A549 (cell line): ENCODE results near the gene TUT4. TPM values are rescaled to one million over a fixed set of nuclear protein-coding genes. Genes with fewer than 3 reads are reported as not detected.

Source experiments
- ATAC-seq, 2 experiments: fragments of 200-7000 bp in 1 of 2; fragments of >200 bp in 1 of 2; cut with Nextera tagmentation in 1 of 2; cut with Tn5 transposase in 1 of 2; 3 replicates each; pipeline versions ENCODE4 v1.8.0 to v1.9.1; 2018 to 2020; ENCODE audit warnings: mild to moderate bottlenecking in 1 of 2, moderate library complexity in 1 of 2
- CTCF ChIA-PET: fragments of 300-600 bp; sonication (Branson Sonifier 250); formaldehyde crosslinking; extraction: SDS; loops from one replicate; lab custom pipeline; 2021; ENCODE audit warnings: antibody characterized with exemption, inconsistent platforms; lab: Yijun Ruan, JAX
- POLR2A ChIA-PET: fragments of 350-600 bp; formaldehyde crosslinking; extraction: SDS; loops from one replicate; lab custom pipeline; 2021; ENCODE audit warnings: antibody characterized with exemption, inconsistent platforms; lab: Yijun Ruan, JAX
- DNase-seq, 2 experiments: peaks; one replicate each; pipeline versions ENCODE4 v3.0.0 to v3.0.0-alpha.2; 2011 to 2016; ENCODE audit warnings: low read depth in 1 of 2, low spot score in 1 of 2
- FAIRE-seq: peaks from 2 replicates; lab custom pipeline; 2011; peaks lifted over from hg19 to GRCh38; lab: Jason Lieb, UNC
- H3K27ac ChIP-seq, 2 experiments: fragments of >200 bp; sonication (Bioruptor Twin); formaldehyde crosslinking; 3 replicates each; pipeline ENCODE4 v1.5.1; 2016 to 2017
- H3K4me1 ChIP-seq: fragments of >200 bp; sonication (Bioruptor Twin); formaldehyde crosslinking; 3 replicates; pipeline ENCODE4 v1.6.1; 2016
- H3K4me2 ChIP-seq: fragments of >200 bp; sonication (Bioruptor Twin); formaldehyde crosslinking; 3 replicates; pipeline ENCODE4 v1.6.1; 2016
- H3K4me3 ChIP-seq: fragments of >200 bp; sonication (Bioruptor Twin); formaldehyde crosslinking; 3 replicates; pipeline ENCODE4 v1.5.1; 2016
- H3K9me3 ChIP-seq: fragments of >200 bp; sonication (Bioruptor Twin); formaldehyde crosslinking; 3 replicates; pipeline ENCODE4 v1.6.1; 2016
- CBX2 ChIP-seq: fragments of 200-600 bp; sonication (generic); IDR thresholded peaks from 2 replicates; pipeline ENCODE4 v1.6.1; 2016; ENCODE audit warnings: low read depth, mild to moderate bottlenecking, borderline replicate concordance
- CEBPB ChIP-seq, 2 experiments: fragments of >200 bp in 1 of 2; sonication (Bioruptor Twin) in 1 of 2; formaldehyde crosslinking in 1 of 2; IDR thresholded peaks; 2 replicates each; pipeline ENCODE4 v1.6.1; 2012 to 2016
- GATA3 ChIP-seq: IDR thresholded peaks from 2 replicates; pipeline ENCODE4 v1.6.1; 2012; ENCODE audit warnings: borderline replicate concordance
- HEYL ChIP-seq: fragments of 250-450 bp; sonication (Bioruptor Pico); IDR thresholded peaks from 2 replicates; pipeline ENCODE4 v1.8.0; 2021; ENCODE audit warnings: mild to moderate bottlenecking, moderate library complexity
- HOXB5 ChIP-seq: fragments of 250-450 bp; sonication (Bioruptor Pico); IDR thresholded peaks from 2 replicates; pipeline ENCODE4 v1.5.0; 2020; ENCODE audit warnings: mild to moderate bottlenecking, moderate library complexity
- JUN ChIP-seq, 2 experiments: fragments of >200 bp; sonication (Bioruptor Twin); formaldehyde crosslinking; IDR thresholded peaks; 2 replicates in 1 of 2; 3 replicates in 1 of 2; pipeline ENCODE4 v1.6.1; 2016 to 2017
- KDM5A ChIP-seq: fragments of 200-600 bp; sonication (generic); IDR thresholded peaks from 2 replicates; pipeline ENCODE4 v1.6.1; 2016; ENCODE audit warnings: antibody characterized with exemption, mild to moderate bottlenecking
- MAZ ChIP-seq: fragments of 150-350 bp; IDR thresholded peaks from 2 replicates; pipeline ENCODE4 v1.6.1; 2014; ENCODE audit warnings: antibody characterized with exemption, low read depth, low read length, borderline replicate concordance
- PHF8 ChIP-seq: fragments of 200-600 bp; sonication (generic); IDR thresholded peaks from 2 replicates; pipeline ENCODE4 v1.6.1; 2016; ENCODE audit warnings: low read depth, mild to moderate bottlenecking, antibody characterized with exemption, moderate library complexity, borderline replicate concordance
- POLR2A ChIP-seq: IDR thresholded peaks from 2 replicates; pipeline ENCODE4 v1.6.1; 2012; ENCODE audit warnings: mild to moderate bottlenecking, low read length
- RCOR1 ChIP-seq: fragments of 150-350 bp; IDR thresholded peaks from 2 replicates; pipeline ENCODE4 v1.6.1; 2014; ENCODE audit warnings: antibody characterized with exemption, low read length, low read depth
- RFX5 ChIP-seq: fragments of 450-650 bp; IDR thresholded peaks from 2 replicates; pipeline ENCODE4 v1.7.1; 2014; ENCODE audit warnings: antibody characterized with exemption, mild to moderate bottlenecking, moderate library complexity
- SMC3 ChIP-seq: fragments of >200 bp; sonication (Bioruptor Twin); formaldehyde crosslinking; IDR thresholded peaks from 3 replicates; pipeline ENCODE4 v1.6.1; 2018; ENCODE audit warnings: inconsistent platforms
- ZSCAN20 ChIP-seq: fragments of 250-450 bp; sonication (Bioruptor Pico); IDR thresholded peaks from 2 replicates; pipeline ENCODE4 v1.8.0; 2022; ENCODE audit warnings: mild to moderate bottlenecking, moderate library complexity
- WGBS: methylation state at CpG from one replicate; pipeline ENCODE4 v1.1.6; 2017; ENCODE audit errors: missing lambda C conversion rate; 5-methylcytosine and 5-hydroxymethylcytosine counted together
- polyA plus RNA-seq, 4 experiments: library from polyadenylated mRNA; depleted of rRNA in 3 of 4; stranded (reverse); fragments of >200 nt; fragmentation: RNase III in 1 of 4; extraction: RNeasy Plus Mini Kit Qiagen cat#74134 plus additional on column Dnase treatment in 1 of 4; gene quantifications; 2 replicates in 3 of 4; 3 replicates in 1 of 4; pipeline ENCODE4 v1.2.3, GENCODE V29; 2011 to 2017
- TF ChIP-seq, protein P1 (sequence below): fragments of >200 bp; sonication (Bioruptor Twin); formaldehyde crosslinking; IDR thresholded peaks from 3 replicates; pipeline ENCODE4 v1.6.1; 2016
- TF ChIP-seq, protein P2 (sequence below): fragments of 450-650 bp; IDR thresholded peaks from 2 replicates; pipeline ENCODE4 v1.6.1; 2014; ENCODE audit warnings: antibody characterized with exemption
- TF ChIP-seq, protein P3 (sequence below): IDR thresholded peaks from 2 replicates; pipeline ENCODE4 v1.6.1; 2012

Gene TUT4
- polyA plus RNA-seq, 2 of the 4 experiments (the other 2 are of a cell fraction): 25.3 to 34.1 TPM

DNA sequence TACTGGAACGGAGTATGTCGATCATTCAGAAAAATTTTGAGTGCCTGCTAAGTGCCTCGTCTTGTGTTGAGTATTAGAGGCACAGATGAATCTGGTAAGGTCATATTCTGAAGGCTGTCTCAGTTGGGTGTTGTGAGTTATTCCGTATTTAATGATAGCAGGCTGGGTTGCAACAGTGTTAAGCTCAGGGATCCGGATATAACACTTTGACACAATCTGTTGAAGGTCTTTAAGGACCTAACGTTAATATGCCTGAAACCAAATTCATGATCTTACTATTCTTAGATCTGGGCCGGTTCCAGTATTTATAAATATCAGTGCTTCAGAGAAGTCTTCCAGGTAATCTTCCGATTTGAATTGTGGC lies 147.9 kb downstream of the TUT4 start:
- H3K9me3 ChIP-seq: no peaks in the 10 kb centered on the region
- ChIA-PET CTCF (interaction anchor here (0.9 to 1.6 kb wide), 3 partner anchors 13 to 281 kb away, joined by 3 to 4 read pairs (median 3); no protein-coding TSS in a partner anchor), POLR2A (interaction anchor here (0.6 to 1.7 kb wide), 7 partner anchors 38 to 437 kb away, joined by 3 to 10 read pairs (median 4); partner anchors contain the start of genes TUT4 and ZYG11A)
- DNase-seq: no peak
- WGBS: 0% methylated on average over 6 of the region's 8 CpGs
- H3K4me2 ChIP-seq: peak overlapping the region; percentile 93
- FAIRE-seq: no peak
- peaks cover 21% of the 10 kb centered on the region; the same call in 2 of the 3 replicates for H3K4me1 ChIP-seq
- TF ChIP-seq ZSCAN20 (no peak), POLR2A (no peak), RFX5 (no peak), HOXB5 (CRISPR knock-in tag) (no peak), GATA3 (no peak), HEYL (CRISPR knock-in tag) (no peak), MAZ (no peak), RCOR1 (no peak)
- TF ChIP-seq, protein P1, sequence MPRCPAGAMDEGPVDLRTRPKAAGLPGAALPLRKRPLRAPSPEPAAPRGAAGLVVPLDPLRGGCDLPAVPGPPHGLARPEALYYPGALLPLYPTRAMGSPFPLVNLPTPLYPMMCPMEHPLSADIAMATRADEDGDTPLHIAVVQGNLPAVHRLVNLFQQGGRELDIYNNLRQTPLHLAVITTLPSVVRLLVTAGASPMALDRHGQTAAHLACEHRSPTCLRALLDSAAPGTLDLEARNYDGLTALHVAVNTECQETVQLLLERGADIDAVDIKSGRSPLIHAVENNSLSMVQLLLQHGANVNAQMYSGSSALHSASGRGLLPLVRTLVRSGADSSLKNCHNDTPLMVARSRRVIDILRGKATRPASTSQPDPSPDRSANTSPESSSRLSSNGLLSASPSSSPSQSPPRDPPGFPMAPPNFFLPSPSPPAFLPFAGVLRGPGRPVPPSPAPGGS: no peak
- peak overlapping the region; percentile 93 to 94 for H3K27ac ChIP-seq
- ATAC-seq: no peak
- peak overlapping the region; percentile 93 for H3K4me3 ChIP-seq

DNA sequence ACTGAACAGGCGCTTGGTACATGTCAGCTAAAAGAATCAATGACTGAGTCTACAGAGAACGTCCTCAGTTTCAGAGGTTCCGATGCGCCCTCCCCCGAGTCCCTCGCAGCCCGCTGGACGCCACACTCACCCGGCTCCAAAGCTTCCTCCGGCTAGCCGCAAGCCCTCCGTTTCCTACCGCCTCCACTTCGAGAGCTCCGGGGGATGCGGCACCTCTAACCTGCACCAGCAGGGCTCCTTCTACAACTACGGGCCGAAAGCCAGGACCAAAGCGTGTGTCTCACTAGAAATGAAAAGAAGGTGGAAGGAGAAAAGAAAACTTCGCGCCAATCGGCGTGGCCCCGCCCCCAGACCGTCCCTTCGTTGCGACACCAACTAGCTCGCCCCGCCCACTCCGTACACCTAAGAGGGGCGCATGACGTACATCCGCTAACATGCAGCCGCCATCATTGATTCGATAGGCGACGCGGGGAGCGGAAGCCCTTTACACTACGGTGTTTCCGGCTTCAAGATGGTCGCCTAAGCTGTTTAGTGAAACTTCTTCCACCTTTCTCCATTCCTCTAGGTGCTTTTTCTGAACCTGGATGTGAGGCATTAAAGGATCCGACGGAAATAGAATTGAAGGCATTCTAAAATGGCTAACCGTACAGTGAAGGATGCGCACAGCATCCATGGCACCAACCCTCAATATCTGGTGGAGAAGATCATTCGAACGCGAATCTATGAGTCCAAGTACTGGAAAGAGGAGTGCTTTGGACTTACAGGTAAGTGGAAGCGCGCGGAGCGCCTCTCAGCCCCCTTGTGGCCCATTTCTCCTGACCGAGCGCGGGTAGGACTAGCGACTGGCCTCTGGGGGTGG lies 148.5 kb downstream of the TUT4 start, which contains the start of the genes ORC1 and PRPF38A:
ORC1 (minus strand) TSS at position 308 of the 859 bp plus-strand sequence. CDS start 2,200 bp downstream, outside the sequence.
PRPF38A (plus strand) TSS at position 487 of the 859 bp plus-strand sequence; CDS start at position 635, 148 bp downstream.
- H3K4me3 ChIP-seq: peak within 1 kb of the TSS; percentile 93
- peak; percentile 85 to 95 for DNase-seq
- ATAC-seq: peak; percentile 93 to 96
- peak within 1 kb of the TSS; percentile 93 to 94 for H3K27ac ChIP-seq
- no peaks in the 10 kb centered on the region for H3K9me3 ChIP-seq
- peaks cover 21% of the 10 kb centered on the region; the same call in 2 of the 3 replicates for H3K4me1 ChIP-seq
- ChIA-PET POLR2A (interaction anchor here (0.5 to 1.7 kb wide), 9 partner anchors 37 to 507 kb away, joined by 3 to 10 read pairs (median 4); partner anchors contain the start of genes TUT4 and ZYG11A), CTCF (interaction anchor here (0.9 to 1.6 kb wide), 4 partner anchors 11 to 282 kb away, joined by 3 to 4 read pairs (median 3); partner anchors contain the start of gene CC2D1B)
- peak within 1 kb of the TSS; percentile 94 for H3K4me2 ChIP-seq
- WGBS: under 1% methylated on average over 39 of the region's 57 CpGs
- no peak for FAIRE-seq
- peak; percentile 84 for TF ChIP-seq KDM5A
- TF ChIP-seq, protein P2, sequence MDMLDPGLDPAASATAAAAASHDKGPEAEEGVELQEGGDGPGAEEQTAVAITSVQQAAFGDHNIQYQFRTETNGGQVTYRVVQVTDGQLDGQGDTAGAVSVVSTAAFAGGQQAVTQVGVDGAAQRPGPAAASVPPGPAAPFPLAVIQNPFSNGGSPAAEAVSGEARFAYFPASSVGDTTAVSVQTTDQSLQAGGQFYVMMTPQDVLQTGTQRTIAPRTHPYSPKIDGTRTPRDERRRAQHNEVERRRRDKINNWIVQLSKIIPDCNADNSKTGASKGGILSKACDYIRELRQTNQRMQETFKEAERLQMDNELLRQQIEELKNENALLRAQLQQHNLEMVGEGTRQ: no peak
- TF ChIP-seq PHF8: peak; percentile 73
- TF ChIP-seq CBX2: no peak
- peak; percentile 83 to 97 for TF ChIP-seq CEBPB (IDR thresholded peaks at IDR 0.05)
- 0 out of 3 replicates have a peak, but pooled peaks have one; percentile 6 for TF ChIP-seq SMC3
- TF ChIP-seq, protein P3, sequence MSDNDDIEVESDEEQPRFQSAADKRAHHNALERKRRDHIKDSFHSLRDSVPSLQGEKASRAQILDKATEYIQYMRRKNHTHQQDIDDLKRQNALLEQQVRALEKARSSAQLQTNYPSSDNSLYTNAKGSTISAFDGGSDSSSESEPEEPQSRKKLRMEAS: peak; percentile 52
- TF ChIP-seq, protein P1: 0 out of 3 replicates have a peak, but pooled peaks have one; percentile 20
- peak; percentile 48 for TF ChIP-seq POLR2A
- 0 out of 5 replicates have a peak, but pooled peaks of 1 of the 2 experiments have one; percentile 32 for TF ChIP-seq JUN (IDR thresholded peaks at IDR 0.05)
